Cardiac muscle cell (in vitro differentiated cells and primary cell): ENCODE results near the gene TMEM154. TPM values are rescaled to one million over a fixed set of nuclear protein-coding genes. Genes with fewer than 3 reads are reported as not detected.

Source experiments
- DNase-seq, 2 donors: peaks; one replicate each; pipeline versions ENCODE4 v3.0.0 to v3.0.0-alpha.2; 2010 to 2017; ENCODE audit warnings: low read depth in 1 of 2, low spot score in 1 of 2
- H3K27ac ChIP-seq: fragments of 200-600 bp; sonication (generic); 2 replicates; pipeline ENCODE4 v1.5.1; 2016
- H3K27me3 ChIP-seq: fragments of 200-600 bp; sonication (generic); 2 replicates; pipeline ENCODE4 v1.6.0; 2016; ENCODE audit warnings: control low read depth
- H3K36me3 ChIP-seq: fragments of 200-600 bp; sonication (generic); 2 replicates; pipeline ENCODE4 v1.5.1; 2016; ENCODE audit warnings: control low read depth
- H3K4me1 ChIP-seq: fragments of 200-600 bp; sonication (generic); 2 replicates; pipeline ENCODE4 v1.8.1; 2017; ENCODE audit warnings: low read depth, mild to moderate bottlenecking, mixed run types
- H3K4me3 ChIP-seq: fragments of 200-600 bp; sonication (generic); 2 replicates; pipeline ENCODE4 v1.5.1; 2016; ENCODE audit warnings: mild to moderate bottlenecking
- H3K9me3 ChIP-seq: fragments of 200-600 bp; sonication (generic); 2 replicates; pipeline ENCODE4 v1.5.1; 2017; ENCODE audit warnings: low read depth, mild to moderate bottlenecking, control low read depth
- CTCF ChIP-seq: IDR thresholded peaks from 2 replicates; pipeline ENCODE4 v1.5.1; 2012; ENCODE audit warnings: low read depth, mild to moderate bottlenecking, low read length
- polyA plus RNA-seq: library from polyadenylated mRNA; unstranded; fragments of >200 nt; fragmentation: Nextera tagmentation; extraction: Ambion mirVana; gene quantifications from 2 replicates; pipeline ENCODE4 v1.2.1, GENCODE V29; 2016
- total RNA-seq: library from RNA; depleted of rRNA; stranded (reverse); fragments of >200 nt; gene quantifications from 2 replicates; pipeline ENCODE4 v1.2.3, GENCODE V29; 2016

TMEM154 gene
- total RNA-seq (0.12 and 0.67 TPM in 2 replicates), polyA plus RNA-seq (0.21 and 1.0 TPM in 2 replicates)

GRCh38 chr4:152679414-152680281 is at the start of gene TMEM154:
TMEM154 (minus strand) TSS chr4:152679997; CDS start chr4:152679933, 64 bp downstream.
- no peak within 1 kb of the TSS for H3K27ac ChIP-seq
- H3K9me3 ChIP-seq = no peaks in the 10 kb centered on the region
- TF ChIP-seq CTCF = no peak
- H3K36me3 ChIP-seq = no peaks in the 10 kb centered on the region
- peak; percentile 63 to 91 for DNase-seq
- peak within 1 kb of the TSS; percentile 25 for H3K4me3 ChIP-seq
- peaks cover 22% of the 10 kb centered on the region for H3K4me1 ChIP-seq
- peaks cover 49% of the 10 kb centered on the region for H3K27me3 ChIP-seq

GRCh38 chr4:152729466-152729865 is 49.7 kb upstream of the TMEM154 start:
- H3K4me1 ChIP-seq = no peaks in the 10 kb centered on the region
- no peak overlapping the region for H3K27ac ChIP-seq
- peak in 1 of 2 donors; percentile 70 for DNase-seq
- no peak overlapping the region for H3K4me3 ChIP-seq
- H3K27me3 ChIP-seq = no peaks in the 10 kb centered on the region
- no peak for TF ChIP-seq CTCF
- no peaks in the 10 kb centered on the region for H3K36me3 ChIP-seq
- H3K9me3 ChIP-seq = no peaks in the 10 kb centered on the region

- H3K27me3 ChIP-seq = no peaks in the 10 kb centered on the region
- no peak overlapping the region for H3K4me3 ChIP-seq
- DNase-seq = no peak
- no peak for TF ChIP-seq CTCF
- no peaks in the 10 kb centered on the region for H3K4me1 ChIP-seq
- no peaks in the 10 kb centered on the region for H3K9me3 ChIP-seq
- H3K36me3 ChIP-seq = no peaks in the 10 kb centered on the region
- no peak overlapping the region for H3K27ac ChIP-seq
These were observed 48.5 kb upstream of the TMEM154 start for GRCh38 chr4:152728343-152728742.

- no peak overlapping the region for H3K4me3 ChIP-seq
- no peak overlapping the region for H3K27ac ChIP-seq
- H3K9me3 ChIP-seq = no peaks in the 10 kb centered on the region
- TF ChIP-seq CTCF = no peak
- H3K27me3 ChIP-seq = no peaks in the 10 kb centered on the region
- H3K4me1 ChIP-seq = no peaks in the 10 kb centered on the region
- H3K36me3 ChIP-seq = no peaks in the 10 kb centered on the region
- no peak for DNase-seq
These were observed 48.0 kb upstream of the TMEM154 start for GRCh38 chr4:152727784-152728183.

GRCh38 chr4:152724494-152724893 is 44.7 kb upstream of the TMEM154 start:
- no peak for TF ChIP-seq CTCF
- Histone ChIP-seq H3K4me1 (no peaks in the 10 kb centered on the region), H3K27me3 (no peaks in the 10 kb centered on the region), H3K9me3 (no peaks in the 10 kb centered on the region), H3K36me3 (no peaks in the 10 kb centered on the region), H3K27ac (no peak overlapping the region), H3K4me3 (no peak overlapping the region)
- DNase-seq = no peak
